GM21825 (cell line): ENCODE data around the gene PHACTR3.

Experiments
- ATAC-seq: cut with Tn5 transposase; IDR thresholded peaks from one replicate; pipeline ENCODE4 v1.9.1; 2021; ENCODE audit warnings: mild to moderate bottlenecking, moderate library complexity; ENCODE audit not compliant: unreplicated experiment

Gene PHACTR3

GRCh38 chr20:59644371-59644939, 40.1 kb downstream of the PHACTR3 start:
- ATAC-seq, result no peak

DNA sequence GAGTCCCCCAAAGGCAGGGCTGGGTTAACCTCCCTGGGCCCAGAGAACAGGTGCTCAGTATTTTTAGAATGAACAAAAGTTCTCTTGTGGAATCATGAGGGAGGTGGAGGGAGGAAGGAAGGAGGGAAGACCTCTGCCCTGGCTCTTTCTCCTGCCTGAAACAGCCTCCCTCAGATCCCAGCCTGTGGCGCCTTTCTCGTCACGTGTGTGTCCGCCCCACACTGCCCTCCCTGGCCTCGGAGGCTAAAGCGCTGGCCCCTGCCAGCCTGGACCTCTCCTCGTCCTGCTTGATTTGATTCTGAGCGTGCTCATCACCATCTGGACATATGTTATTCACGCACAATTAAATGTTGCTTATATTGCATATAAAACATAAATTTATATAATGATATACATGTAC, 40.9 kb downstream of the PHACTR3 start:
- ATAC-seq, result no peak

GRCh38 chr20:59645761-59646171, 41.4 kb downstream of the PHACTR3 start:
- ATAC-seq, result no peak

DNA sequence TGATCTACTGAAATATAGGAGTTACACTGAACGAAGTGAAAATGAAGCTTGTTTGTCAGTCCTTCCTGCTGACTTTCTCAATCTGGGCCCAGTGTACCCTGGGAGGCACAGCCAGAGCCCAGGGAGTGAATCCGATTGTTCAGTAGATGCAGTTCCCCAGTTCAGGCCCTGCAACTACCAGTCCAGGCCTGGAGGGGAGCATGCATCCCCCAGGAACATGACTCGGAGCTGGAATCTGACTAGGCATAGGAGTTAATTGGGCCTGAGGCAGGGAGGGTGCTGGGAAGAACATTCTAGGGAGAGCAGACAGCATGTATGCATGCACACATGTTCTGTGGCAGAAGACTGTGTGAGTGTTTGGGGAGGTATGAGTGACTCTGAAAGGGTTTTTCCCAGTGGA, 42.1 kb downstream of the PHACTR3 start:
- no peak for ATAC-seq

- no peak for ATAC-seq
These were observed 42.9 kb downstream of the PHACTR3 start for GRCh38 chr20:59647271-59647670.

DNA sequence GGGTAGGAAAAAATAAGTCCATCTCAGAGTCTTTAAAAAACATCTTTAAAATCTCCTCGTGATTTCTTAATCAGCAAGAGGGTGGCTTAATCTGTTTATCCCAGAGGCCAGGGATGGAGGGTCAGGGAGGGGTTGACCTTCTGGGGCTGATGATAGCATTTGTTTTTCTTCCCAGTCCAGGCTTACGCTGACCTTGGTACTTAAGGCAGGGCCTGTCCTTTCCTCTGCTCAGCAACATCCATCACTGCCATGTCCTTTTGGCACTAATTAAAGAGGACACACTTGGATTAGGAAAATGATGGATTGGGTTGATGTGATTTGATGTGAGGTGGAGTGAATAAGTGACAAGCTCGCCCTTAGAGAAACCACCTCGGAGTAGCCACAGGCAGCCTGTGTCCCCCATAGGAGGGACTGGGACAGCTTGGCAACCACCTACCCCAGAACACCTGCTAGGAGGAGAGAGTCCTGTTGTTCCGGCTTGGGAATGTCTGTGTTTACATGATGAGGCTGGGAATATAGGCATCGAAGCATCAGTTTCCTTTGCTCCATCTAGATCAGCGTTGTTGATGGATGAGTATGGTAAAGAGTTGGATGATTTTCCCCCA, 44.2 kb downstream of the PHACTR3 start:
- ATAC-seq, result no peak

DNA sequence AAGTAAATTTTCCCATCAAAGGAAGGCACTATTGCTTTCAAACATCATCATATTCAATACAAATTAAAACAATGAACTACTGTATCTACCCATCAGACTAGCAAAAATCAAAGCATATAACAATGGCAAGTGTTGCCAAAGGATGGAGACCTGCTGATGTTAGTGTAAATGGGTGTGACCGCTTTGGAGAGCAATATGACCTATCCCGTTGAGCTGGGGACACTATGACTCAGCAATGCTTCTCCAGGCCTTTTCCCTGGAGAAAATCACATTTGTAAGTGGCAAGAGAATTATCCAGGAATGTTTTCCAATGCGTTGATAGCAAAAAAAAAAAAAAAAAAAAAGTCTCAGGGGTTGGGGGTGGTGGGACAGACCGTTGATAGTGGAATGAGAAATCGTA, 46.1 kb downstream of the PHACTR3 start:
- no peak for ATAC-seq

GRCh38 chr20:59652381-59652780, 48.0 kb downstream of the PHACTR3 start:
- ATAC-seq, result no peak

DNA sequence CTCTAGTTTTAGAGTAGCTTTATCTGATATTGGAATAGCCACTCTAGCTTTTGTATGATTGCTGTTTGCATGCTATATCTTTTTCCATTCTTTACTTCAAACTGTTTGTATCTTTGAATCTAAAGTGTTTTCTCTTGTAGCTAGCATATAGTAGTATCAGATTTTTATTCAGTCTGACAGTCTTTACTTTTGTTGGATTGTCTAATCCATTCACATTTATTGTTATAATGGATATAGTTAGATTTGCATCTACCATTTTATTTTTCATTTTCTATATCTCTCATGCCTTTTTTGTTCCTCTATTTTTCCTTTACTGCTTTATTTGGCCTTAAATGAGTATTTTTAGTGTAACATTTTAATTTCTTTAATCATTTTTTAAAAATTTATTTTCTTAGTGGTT, 52.1 kb downstream of the PHACTR3 start:
- ATAC-seq, result no peak

GRCh38 chr20:59657459-59658046, 53.2 kb downstream of the PHACTR3 start:
- no peak for ATAC-seq

DNA sequence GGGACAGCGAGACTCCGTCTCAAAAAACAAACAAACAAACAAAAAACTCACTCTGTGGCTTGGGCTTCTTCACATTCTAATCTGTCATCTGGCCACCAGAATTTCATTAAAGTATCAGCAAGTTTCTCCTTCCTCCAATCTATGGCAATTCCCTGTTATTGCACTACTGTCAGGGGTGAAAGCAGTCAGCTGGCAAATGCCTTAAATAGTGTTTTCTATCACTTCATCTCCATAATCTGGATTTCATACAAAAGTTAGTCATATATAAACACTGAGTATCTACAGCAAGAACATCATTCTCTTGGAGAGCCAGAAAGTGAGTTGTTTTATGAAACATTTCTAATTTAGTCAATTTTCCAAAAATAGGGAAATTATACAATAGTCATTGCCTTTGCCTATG, 56.1 kb downstream of the PHACTR3 start:
- ATAC-seq, result no peak

GRCh38 chr20:59661153-59661552, 56.8 kb downstream of the PHACTR3 start:
- ATAC-seq, result no peak

DNA sequence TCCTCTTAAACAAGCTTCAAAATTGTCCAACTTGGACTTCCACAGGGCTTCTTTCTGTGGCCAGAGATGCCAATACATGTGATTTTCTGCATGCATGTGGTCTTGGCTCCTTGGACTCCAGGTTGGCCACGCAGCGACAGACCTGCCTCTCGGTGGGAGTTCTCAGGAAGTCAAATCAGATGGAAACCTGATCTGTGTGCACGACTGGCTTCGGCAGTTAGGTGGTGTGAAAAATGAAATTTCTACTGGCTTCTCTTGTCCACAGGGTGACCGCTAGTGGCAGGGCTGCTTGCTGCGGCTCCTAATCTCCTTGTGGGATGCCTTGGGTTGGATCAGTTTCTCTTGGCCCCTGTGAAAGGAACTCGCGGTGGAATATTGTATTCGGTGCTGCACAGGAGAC, 57.3 kb downstream of the PHACTR3 start:
- ATAC-seq, result no peak

GRCh38 chr20:59662161-59662560, 57.8 kb downstream of the PHACTR3 start:
- ATAC-seq, result no peak

- no peak for ATAC-seq
These were observed 58.6 kb downstream of the PHACTR3 start for GRCh38 chr20:59662856-59663512.

- no peak for ATAC-seq
These were observed 59.2 kb downstream of the PHACTR3 start for GRCh38 chr20:59663513-59664060.

DNA sequence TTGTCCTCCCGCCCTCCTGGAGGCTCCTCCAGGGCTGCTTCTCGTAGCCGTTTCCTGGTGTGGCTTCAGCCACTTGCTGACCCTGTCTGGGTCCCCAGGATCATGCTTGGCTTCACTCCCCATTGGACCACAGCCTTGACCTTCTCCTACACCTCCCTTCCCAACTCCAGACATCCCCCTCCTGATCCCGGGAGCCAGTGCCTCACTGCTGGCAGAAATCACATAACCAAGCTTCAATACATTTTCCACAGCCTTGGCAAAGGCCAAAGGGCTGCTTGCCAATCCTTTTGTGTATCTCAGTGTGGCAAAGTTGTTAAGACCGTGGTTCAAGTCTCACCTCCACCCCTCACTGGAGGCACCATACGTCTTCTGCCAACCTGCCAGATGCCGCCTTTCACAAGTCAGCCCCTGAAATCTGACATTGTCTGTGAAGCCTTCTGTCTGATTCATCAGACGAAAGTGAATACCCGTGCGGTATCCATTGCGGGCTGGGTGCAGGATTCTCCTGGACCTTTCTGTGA, 60.1 kb downstream of the PHACTR3 start:
- no peak for ATAC-seq

DNA sequence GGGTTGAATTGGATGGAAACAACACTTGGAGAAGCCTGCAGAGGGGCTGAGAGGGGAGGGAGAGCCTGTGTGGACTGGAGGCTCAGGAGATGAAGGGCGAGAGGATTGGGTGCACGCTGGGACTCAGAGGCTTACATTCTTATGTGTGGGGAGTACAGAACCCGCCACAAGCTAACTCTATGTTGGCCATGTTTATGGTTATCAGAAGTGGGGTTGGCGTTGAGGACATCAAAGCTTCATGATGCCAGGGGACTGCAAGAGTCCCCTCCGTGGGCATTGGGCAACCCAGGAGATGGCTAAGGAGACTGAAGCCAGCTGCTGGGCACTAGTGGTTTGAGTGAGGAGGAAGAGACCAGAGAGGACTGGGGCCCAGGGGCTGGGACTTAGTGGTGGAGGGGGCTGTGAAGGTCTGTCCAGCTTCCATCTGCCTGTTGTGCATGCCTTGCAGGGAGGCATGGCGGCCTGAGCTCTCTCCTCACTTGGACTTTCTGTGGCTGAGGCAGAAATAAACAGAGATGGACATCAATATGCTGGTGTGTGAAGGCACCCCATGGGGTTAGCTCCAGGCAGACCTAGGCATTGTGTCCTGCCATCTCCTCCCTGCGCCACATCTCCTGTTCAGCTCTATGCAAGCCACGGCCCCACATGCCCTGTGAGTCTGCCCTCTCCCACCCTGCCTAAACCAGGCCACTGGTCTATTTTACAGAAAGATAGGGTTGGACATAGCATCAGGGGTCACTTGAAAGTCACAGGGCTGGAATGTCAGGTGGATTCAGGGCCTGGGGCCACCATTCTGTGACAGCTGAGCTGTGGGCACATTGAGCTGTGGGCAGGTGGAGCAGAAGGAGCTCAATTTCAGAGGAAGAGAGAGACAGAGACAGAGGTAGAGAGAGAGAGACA, 61.6 kb downstream of the PHACTR3 start:
- ATAC-seq, result no peak

GRCh38 chr20:59666586-59666985, 62.2 kb downstream of the PHACTR3 start:
- ATAC-seq, result no peak

GRCh38 chr20:59667131-59667530, 62.8 kb downstream of the PHACTR3 start:
- ATAC-seq, result no peak
